NOMO-1 (cell line): ENCODE measurements around the gene WDR70.
"Not testable (repeated sequence)": the region's sequence is repeated elsewhere in the genome, so short reads cannot be mapped to it uniquely, and the experiment has no call there.

Source experiments
- DNase-seq, 2 experiments: peaks; one replicate each; lab custom pipeline; 2025; ENCODE audit not compliant: unreplicated experiment in 2 of 2; lab: John Stamatoyannopoulos, UW

Gene WDR70

GRCh38 chr5:37379100-37379628, at the start of gene WDR70:
WDR70 (plus strand) TSS chr5:37379318; CDS start chr5:37379368, 50 bp downstream.
- peak; percentile 98 to 99 for DNase-seq

GRCh38 chr5:37334754-37335153, 44.4 kb upstream of the WDR70 start:
- not testable (repeated sequence) for DNase-seq

- DNase-seq: not testable (repeated sequence)
These were observed 36.4 kb upstream of the WDR70 start for GRCh38 chr5:37342741-37343140.

- no peak for DNase-seq
These were observed 24.0 kb upstream of the WDR70 start for GRCh38 chr5:37355161-37355560.

GRCh38 chr5:37370550-37370863, 8.6 kb upstream of the WDR70 start:
- DNase-seq: no peak

- DNase-seq: peak; percentile 100
These were observed 8.0 kb upstream of the WDR70 start, which contains the start of gene NUP155 for GRCh38 chr5:37370864-37371726. NUP155 (minus strand) TSS chr5:37371106; CDS start chr5:37370977, 129 bp downstream.

GRCh38 chr5:37375091-37375490, 4.0 kb upstream of the WDR70 start:
- no peak for DNase-seq

- not testable (repeated sequence) for DNase-seq
These were observed 1.1 kb upstream of the WDR70 start for GRCh38 chr5:37378066-37378465.

GRCh38 chr5:37391591-37391990, 12.5 kb downstream of the WDR70 start:
- DNase-seq: peak in 1 of 2 experiments; percentile 89

GRCh38 chr5:37396352-37396751, 17.2 kb downstream of the WDR70 start:
- peak; percentile 32 to 58 for DNase-seq

GRCh38 chr5:37400501-37400900, 21.4 kb downstream of the WDR70 start:
- no peak for DNase-seq

GRCh38 chr5:37412515-37412914, 33.4 kb downstream of the WDR70 start:
- no peak for DNase-seq

GRCh38 chr5:37415456-37415855, 36.3 kb downstream of the WDR70 start:
- DNase-seq: not testable (repeated sequence)

GRCh38 chr5:37417347-37417746, 38.2 kb downstream of the WDR70 start:
- no peak for DNase-seq

- DNase-seq: no peak
These were observed 45.3 kb downstream of the WDR70 start for GRCh38 chr5:37424441-37424840.

GRCh38 chr5:37428044-37428443, 48.9 kb downstream of the WDR70 start:
- no peak for DNase-seq

GRCh38 chr5:37435261-37435660, 56.1 kb downstream of the WDR70 start:
- no peak for DNase-seq

- peak; percentile 9 to 64 for DNase-seq
These were observed 57.2 kb downstream of the WDR70 start for GRCh38 chr5:37436146-37436934.

- DNase-seq: no peak
These were observed 58.6 kb downstream of the WDR70 start for GRCh38 chr5:37437711-37438110.

- DNase-seq: peak; percentile 56 to 70
These were observed 66.7 kb downstream of the WDR70 start for GRCh38 chr5:37445783-37446182.

GRCh38 chr5:37448941-37449340, 69.8 kb downstream of the WDR70 start:
- DNase-seq: no peak
